ENCODE measurements around the gene PWWP2B.
A peak's percentile ranks its signal among the peaks of the same experiment; 100 is the strongest.
"Not testable (repeated sequence)": the region's sequence is repeated elsewhere in the genome, so short reads cannot be mapped to it uniquely, and the experiment has no call there.

PWWP2B gene

DNA sequence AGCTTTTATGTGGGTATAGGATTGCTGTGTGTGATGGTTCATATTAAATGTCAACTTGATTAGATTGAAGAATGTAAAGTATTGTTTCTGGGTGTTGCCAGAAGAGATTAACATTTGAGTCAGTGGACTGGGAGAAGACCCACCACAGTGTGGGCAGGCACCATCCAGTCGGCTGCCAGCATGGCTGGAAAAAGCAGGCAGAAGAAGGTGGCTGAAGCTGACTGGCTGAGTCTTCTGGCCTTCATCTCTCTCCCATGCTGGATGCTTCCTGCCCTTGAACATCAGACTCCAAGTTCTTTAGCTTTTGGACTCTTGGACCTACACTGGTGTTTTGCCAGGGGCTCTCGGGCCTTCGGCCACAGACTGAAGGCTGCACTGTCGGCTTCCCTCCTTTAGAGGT is 16.0 kb upstream of the PWWP2B start:
- not testable (repeated sequence) for DNase-seq (ENCODE audit: low read depth in 2 of 2)

DNA sequence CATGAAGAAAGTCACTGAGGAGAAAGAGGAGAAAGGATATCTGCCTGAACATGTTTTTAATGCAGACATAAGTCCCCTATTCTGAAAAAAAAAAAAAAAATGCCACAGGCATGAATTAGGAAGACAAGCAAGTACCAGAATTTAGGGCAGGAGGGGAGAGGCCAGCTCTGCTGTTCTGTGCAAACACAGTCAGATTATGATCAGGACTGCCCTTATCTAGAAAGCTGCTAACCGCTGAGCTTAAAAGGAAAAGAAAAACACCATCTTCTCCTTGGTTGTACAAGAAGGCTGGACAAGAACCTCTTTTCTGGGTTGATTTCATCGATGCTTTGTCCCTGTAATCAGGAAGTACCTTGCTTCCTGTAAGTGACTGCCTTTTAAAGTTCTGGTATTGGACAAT is 15.3 kb upstream of the PWWP2B start:
- DNase-seq (ENCODE audit: low read depth in 2 of 2), result no peak

DNA sequence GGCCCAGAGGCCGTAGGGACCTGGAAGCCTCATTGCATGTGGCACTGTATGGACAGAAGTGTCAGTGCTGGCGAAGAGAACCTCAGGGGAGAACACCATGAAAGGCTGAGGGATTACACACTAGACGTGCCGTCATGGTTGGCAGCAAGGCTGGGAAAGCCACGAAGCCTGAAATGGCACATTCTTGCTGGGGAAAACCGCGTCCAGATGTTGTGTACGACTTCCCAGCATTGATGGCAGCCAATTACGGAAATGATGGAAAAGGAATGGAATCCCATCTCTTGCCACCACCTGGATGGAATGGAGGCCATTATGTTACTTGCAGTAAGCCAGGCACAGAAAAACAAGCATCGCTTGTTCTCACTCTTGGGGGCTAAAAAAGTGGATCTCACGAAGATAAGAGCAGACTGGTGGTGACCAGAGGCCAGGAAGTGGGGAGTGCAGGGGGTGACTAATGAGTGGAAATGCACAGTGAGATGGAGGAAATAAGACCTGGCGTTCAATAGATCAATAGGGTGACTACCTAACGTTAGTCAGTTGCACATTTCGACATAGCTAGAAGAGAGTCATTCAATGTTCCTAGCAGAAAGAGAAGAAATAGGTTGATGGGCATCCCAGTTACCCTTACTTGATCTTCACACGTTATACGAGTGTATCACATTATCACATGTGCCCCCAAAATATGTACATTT is 14.6 kb upstream of the PWWP2B start:
- no peak for DNase-seq (ENCODE audit: low read depth in 2 of 2)

DNA sequence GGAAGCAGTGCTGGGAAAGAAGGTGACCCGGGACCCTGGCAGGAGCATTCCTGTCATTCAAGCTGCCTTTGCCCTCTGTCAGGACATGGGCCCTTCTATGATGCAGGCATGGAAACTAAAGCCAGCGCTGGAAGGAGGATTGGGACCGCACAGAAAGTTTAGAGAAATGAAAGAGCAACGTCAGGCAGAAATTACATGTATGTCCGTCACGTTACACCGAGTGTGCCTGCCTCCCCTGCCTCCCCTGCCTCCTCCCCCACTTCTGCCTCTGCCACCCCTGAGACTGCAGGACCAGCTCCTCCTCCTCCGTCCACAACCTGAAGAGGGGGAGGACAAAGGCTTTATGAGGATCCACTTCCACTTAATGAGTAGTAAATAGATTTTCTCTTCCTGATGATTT is 13.9 kb upstream of the PWWP2B start:
- DNase-seq (ENCODE audit: low read depth in 2 of 2), result no peak

DNA sequence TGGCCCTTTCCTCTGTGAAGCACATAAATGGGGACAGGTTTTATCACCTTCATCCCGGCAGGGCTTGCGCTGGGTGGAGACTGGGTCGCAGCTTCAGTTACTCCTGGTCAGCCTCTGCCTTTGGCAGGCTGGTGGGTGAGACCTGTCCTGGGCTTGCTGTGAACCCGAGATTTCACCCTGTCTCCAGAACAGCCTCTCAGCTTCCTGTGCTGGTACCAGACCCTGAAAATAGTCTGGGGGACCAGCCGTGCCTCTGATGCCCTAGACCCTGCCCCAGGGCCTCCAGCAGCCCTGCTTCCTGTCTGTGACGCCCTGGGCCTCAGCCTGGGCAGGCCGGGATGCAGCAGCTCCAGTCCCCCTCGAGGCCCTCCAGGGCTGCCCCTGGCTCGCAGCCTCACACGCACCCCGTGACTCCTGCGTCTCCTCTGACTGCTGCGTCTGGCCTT is 13.2 kb upstream of the PWWP2B start:
- DNase-seq (ENCODE audit: low read depth in 2 of 2), result no peak

DNA sequence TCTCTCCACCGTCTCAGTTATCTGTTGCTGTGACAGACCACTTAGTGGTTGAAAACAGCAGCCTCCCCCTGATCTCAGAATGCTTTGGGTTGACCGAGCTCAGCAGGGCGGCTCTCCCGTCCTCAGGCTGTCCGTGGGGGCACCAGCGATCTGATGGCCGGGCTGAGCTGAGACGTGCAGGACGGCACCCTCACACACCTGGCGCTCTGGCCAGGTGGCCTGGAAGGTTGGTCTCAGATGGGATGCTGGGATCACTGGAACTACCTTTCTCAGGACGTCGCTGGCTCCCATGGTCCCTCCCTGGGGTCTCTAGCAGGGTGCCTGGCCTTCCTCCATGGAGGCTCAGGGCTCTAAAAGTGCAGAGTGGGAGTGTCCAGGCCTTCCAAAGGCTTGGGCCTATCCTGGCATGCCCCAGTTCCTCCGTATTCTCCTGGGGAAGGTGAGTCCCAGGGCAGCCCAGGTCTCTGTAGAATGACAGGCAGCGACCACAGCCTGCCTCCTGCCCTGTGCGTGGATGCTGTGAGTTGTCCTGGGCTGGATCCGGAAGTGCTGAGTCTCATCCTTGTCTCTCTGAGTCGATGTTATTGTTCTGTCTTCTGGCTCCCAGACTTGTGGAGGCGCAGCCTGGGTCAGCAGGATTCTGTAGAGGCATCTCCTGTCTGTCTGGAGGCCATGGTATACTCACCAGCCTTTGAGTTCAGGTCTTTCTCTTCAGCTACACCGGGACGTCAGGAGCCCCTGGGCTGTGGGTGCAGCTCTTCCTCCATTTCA is 12.2 kb upstream of the PWWP2B start:
- DNase-seq (ENCODE audit: low read depth in 2 of 2), result no peak

DNA sequence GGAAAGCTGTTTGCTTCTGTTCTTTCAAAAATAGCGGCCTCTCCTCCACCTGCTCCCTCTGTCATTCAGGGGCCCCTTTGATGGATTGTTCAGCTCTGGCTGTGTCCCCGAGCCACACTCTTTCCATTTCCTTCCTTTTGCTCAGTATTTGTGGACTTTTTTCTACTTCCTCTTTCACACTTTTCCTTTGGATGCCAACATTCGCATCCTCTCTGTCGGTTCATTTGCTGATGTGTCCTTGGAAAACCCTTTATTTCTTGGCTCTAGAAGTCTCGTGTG is 11.7 kb upstream of the PWWP2B start:
- no peak for DNase-seq (ENCODE audit: low read depth in 2 of 2)

DNA sequence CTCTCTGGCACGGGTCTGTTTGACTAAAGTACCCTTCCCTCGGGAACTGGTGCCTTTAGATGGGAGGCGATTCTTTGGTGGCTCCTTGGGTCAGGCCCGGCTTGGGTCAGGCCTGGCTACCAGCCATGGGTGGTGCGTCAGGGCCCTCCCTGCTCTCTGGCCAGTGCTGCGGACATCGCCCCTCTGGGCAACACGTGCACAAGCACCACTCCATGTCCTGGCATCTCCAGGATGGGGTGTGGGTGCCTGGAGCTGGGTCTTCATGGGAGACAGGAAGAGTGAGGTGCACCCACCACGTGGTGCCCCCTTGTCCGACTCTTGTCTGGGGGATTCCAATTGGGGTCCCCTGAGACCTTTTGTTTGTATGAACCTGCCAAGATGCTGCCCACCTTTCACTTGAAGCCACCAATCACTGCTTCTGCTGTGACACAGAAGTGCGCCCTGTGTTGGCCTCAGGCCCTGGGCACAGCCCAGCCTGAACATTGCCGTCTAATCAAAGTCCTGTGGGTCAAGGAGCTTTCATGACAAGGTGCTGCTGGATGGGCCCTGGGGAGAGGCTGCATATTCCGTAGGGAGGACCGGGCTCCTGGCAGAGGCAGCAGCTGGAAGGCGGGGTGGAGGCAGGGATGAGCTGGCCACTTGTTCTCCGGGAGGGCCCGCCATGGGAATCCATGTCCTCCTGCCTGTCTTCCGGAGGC is 11.1 kb upstream of the PWWP2B start:
- no peak for DNase-seq (ENCODE audit: low read depth in 2 of 2)

DNA sequence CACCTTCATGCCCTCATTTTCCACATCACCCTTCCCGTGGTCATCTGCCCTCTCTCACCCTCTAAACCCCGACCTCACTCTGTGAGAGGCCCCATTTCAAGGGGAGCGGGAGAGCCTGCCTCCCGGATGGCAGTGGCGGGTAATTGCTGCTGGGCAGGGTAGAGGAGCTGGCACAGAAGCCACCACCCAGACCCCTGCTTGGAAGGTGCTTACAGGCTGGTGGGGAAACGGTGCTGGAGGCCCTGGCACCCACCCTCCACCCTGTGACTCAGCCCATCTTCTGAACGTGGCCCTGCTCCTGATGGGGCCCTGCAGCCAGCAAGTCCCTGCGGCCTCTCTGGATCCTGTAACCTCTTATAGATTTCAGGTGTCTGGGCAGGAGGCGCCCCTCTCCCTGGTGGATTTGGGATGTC is 10.6 kb upstream of the PWWP2B start:
- DNase-seq (ENCODE audit: low read depth in 2 of 2), result no peak

DNA sequence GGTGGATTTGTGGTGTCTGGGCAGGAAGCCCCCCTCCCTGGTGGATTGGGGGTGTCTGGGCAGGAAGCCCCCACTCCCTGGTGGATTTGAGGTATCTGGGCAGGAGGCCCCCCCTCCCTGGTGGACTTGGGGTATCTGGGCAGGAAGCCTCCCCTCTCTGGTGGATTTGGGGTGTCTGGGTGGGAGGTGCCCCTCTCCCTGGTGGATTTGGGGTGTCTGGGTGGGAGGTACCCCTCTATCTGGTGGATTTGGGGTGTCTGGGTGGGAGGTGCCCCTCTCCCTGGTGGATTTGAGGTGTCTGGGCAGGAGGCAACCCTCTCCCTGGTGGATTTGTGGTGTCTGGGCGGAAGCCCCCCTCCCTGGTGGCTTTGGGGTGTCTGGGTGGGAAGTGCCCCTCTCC is 10.1 kb upstream of the PWWP2B start:
- not testable (repeated sequence) for DNase-seq (ENCODE audit: low read depth in 2 of 2)

DNA sequence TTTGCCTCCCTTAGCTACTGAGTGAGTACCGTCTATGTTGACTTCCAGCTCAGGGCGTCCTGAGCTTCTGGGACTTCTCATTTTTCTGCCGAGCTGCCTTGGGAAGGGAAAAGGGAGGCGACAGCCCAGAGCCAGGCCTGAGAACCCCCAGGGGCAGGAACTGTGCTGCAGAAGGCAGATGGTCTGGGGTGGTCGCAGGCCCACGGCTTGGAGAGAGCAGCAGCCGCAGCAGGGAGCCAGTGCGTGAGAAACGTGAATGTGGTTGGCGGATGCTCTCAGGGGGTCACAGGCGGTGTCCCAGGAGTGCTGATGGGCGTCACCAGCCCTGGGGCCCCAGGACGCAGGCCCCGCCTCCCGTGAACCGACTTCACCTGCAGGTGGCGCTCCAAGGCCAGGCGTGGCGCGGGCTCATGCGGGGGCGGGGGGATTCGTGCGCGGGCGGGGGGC is 9.2 kb upstream of the PWWP2B start:
- peak; percentile 33 to 47 for DNase-seq (ENCODE audit: low read depth in 2 of 2)

DNA sequence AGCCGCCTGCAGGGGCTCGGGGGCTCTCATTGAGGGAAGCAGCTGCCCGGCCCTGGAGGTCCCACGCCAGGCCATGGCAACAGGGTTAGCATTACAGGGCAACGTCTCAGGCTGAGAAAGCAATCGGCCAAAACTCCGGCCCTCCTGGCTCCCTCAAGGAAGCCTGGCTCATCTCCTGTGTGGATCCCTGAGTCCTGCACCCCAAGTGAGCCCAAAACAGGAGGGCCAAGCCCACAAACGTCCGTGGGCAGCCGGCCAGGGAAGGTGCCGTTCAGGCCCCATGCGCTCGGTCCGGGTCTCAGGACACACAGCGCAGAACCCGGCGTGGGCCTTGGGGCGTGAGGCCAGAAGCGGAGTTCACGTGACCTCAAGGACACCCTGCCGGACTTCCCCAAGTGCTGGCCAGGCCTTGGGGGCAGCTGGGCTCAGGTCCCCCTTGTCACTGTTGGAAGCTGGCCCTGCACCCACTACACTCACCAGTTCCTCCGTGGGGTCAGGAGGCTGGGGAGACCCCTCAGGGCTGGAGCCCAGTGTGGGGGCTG is 8.0 kb upstream of the PWWP2B start:
- no peak for DNase-seq (ENCODE audit: low read depth in 2 of 2)

DNA sequence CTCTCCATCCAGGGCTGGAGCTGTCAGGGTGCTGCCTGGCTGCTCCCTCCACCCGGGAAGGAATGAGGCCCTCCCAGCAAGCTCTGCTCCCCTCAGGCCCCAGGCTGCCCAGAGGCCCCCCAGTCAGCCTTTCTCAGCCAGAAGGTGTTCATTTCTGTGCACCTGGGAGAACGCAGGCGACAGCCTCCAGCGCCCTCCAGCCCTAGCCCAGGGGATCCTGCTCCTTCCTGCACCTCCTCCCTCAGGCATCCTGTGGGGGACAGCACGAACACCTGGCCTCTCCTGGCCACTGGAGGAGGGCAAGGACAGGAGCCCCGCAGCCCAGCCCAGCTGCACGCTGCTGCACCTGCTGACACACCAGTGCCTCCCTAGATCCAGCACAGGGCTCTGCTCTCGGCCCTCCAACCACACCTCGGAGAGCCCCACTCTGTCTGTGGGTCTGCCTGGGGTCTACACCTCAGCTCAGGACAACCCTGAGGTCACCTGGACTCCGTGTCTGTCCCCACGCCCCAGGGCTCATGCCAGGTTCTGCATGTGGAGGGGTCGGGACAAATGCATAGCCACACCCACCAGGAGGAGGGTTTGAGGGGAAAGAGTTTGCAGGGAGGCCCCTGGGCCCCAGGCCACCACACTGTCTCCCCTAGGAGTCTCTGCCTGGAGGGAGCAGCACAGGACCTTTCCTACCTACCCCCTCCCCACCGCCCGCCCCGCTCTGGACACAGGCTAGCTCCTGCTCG is 7.4 kb upstream of the PWWP2B start:
- DNase-seq (ENCODE audit: low read depth in 2 of 2), result no peak

DNA sequence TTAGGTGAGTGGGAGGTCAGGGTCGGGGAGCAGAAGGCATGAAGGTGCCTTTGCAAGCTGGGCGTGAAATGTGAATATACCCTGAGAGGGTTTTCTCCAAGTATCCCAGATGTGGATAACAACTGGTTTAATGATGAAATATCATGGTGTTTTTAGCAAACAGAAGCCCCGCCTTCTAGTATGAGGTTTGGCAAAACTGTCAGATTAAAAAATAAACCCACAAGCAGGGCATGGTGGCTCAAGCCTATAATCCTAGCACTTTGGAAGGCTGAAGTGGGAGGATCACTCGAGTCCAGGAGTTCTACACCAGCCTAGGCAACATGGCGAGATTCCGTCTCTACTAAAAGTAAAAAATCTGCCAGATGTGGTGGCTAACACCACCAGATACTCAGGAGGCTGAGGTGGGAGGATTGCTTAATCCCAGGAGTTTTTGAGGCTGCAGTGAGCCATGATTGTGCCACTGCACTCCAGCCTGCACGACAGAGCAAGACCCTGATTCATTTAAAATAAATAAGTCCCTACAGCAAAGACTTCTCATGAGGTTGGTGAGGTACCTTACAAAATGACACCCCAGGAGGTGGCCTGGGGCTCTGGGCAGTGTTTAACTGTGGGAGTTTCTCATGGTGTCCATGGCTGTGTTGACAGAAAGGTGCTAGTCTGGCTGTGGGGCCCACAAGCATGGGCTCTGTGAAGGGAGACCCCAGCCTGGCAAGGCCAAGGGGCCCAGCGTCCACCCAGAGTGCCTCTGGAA is 6.7 kb upstream of the PWWP2B start:
- no peak for DNase-seq (ENCODE audit: low read depth in 2 of 2)

DNA sequence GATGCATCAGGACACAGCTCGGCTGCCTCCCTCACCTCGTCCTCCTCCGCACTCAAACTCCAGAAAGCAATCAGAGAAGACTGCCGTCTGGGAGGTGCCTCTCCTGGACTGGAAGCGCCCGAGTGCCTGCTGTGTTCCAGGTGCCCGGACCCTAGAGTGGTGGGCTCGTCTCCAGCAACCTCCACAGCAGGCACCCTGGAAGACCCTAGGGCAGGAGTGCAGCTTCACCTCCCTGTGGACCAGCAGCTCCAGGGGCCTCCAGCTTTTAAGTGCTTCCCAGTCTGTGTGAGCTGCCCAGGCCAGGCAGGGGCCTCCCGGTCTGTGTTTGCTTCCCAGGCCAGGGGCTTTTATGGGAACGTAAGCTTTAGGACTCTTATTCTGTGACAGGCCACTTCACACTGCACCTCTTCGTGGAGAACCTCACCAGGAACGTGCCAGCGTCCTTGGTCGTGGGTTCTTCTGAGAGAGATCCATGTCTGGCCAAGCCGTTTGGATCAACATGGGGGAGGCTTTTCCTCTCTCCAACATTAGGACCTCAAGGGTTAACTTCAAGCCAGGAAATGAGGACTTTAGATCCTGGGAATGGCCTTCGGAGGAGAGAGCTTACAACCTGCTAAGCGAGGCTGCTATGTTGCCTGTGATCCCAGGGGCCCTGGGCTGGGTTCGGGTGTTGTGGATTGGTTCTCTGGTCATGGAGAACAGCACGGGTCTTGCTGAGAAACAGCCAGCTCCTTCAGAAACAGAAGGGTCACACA is 5.9 kb upstream of the PWWP2B start:
- no peak for DNase-seq (ENCODE audit: low read depth in 2 of 2)

DNA sequence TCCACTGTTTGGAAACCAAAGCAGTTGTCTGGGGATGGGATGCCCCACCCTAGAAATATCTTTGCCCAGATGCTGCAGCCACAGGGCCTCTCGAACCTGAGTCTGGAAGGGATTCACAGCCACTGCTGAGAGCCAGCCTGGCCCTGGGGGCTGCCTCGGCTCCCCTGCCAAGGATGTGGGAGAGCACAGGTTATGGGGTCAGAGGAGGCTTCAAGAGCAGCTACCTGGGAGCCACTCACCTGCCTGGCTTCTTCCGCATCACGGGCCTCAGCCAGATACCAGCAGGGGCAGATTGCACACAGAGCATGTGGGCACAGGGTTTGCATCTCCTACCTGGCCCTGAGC is 5.4 kb upstream of the PWWP2B start:
- no peak for DNase-seq (ENCODE audit: low read depth in 2 of 2)

DNA sequence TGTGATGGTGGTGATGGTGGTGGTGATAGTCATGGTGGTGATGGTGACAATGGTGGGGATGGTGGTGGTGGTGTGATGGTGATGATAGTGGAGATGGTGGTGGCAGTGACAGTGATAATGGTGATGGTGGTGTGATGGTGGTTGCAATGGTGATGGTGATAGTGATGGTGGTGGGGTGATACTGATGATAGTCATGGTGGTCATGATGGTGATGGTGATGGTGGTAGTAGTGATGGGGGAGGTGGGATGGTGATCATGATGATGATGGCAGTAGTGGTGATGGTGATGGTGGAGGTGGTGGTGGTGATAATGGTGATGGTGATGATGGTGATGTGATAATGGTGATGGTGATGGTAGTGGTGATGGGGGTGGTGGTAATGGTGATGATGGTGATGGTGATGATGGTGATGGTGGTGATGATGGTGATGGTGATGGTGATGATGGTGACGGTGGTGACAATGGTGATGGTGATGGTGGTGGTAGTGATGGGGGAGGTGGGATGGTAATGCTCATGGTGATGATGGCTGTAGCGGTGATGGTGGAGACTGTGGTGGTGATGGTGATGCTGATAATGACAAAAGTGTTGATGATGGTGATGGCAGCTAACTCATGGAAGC is 4.7 kb upstream of the PWWP2B start:
- DNase-seq (ENCODE audit: low read depth in 2 of 2), result no peak

DNA sequence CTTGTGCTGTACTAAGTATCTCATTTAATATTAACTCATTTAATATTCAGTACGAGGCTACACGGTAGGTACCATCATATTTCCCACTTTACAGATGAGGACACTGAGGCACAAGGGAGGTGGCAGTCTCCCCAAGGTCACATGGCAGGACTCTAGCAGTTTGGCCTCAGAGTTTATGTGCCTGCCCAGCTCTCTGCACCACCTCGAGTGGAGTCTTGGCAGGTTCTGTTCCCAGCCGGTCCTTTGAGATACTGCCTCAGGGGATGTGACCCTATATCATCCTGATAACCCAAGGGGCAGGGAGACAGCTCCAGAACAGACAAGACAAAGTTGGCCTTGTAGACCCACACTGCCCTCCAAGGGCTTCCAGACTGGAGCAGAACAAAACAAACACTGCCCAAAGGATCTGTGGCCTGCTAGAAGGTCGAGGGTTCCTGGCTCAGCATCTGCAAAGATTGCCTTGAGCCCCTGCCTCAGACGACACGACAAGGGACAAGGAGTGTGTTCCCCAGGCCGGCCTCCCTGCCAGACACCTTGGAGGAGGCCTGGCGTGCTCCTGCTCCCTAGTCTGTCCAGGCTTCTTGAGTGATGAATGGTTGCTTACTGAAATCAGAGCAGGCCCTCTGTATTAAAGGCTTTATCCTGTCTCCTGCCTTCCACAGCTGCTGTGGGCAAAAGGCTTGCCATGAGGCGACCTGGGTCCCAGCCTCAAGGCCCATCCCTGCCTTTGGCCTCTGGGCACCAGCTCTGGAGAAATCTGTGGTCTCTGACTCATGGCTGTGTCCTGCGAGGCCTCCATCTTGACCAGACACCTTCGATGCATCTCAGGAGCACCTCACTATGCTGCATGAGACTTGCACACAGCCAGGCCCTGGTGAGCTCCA is 3.9 kb upstream of the PWWP2B start:
- DNase-seq (ENCODE audit: low read depth in 2 of 2), result no peak

DNA sequence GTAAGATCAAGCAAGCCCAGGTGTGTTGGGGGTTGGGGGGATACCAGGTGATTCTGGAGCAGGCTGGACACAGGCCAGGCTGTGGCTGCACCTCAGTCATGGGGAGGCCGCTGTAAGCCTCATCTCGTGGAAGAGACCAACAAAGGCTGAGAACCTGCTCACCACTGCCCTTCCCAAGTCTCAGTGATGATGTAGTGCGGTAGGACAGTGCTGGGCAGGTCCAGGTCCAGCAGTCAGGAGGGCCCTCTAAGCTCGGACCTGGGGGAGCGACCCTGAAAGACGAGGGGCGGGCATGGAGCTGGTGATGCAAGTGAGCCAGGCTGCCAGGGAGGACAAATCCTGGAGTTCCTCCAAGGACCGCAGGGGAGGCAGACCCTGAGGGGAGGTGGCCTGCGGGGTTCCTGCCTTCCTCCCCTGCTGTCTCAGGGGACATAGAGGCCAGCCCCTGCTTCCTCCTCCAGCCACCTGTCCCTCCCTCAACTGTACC is 3.3 kb upstream of the PWWP2B start:
- no peak for DNase-seq (ENCODE audit: low read depth in 2 of 2)

All from activated CD8-positive, alpha-beta memory T cell treated with anti-CD3 and anti-CD28 coated beads for 4 hours (primary cell).